H1 (cell line): ENCODE results near the gene SERPINH1.

Experiments used
- ASH2L ChIP-seq: fragments of 200-600, 300-600 bp; sonication (generic); IDR thresholded peaks from one replicate; pipeline ENCODE4 v1.7.1; 2017; ENCODE audit warnings: low read length
- CHD1 ChIP-seq: IDR thresholded peaks from 2 replicates; pipeline ENCODE4 v1.6.1; 2012; ENCODE audit warnings: low read depth, low read length, improper control_type of control experiment
- EGR1 ChIP-seq: IDR thresholded peaks from 2 replicates; pipeline ENCODE4 v1.6.1; 2011; ENCODE audit warnings: low read depth, low read length, borderline replicate concordance
- EP300 ChIP-seq, 2 experiments: IDR thresholded peaks; 1 replicate in 1 of 2; 2 replicates in 1 of 2; pipeline ENCODE4 v1.6.1; 2011 to 2012; ENCODE audit warnings: low read depth in 2 of 2, low read length in 2 of 2, mild to moderate bottlenecking in 2 of 2, borderline replicate concordance in 1 of 2, inconsistent platforms in 1 of 2, moderate library complexity in 1 of 2
- POLR2A ChIP-seq, 2 experiments: IDR thresholded peaks; 1 replicate in 1 of 2; 2 replicates in 1 of 2; pipeline ENCODE4 v1.6.1; 2011; ENCODE audit warnings: low read depth in 2 of 2, low read length in 2 of 2, mild to moderate bottlenecking in 2 of 2; ENCODE audit errors: control extremely low read depth in 1 of 2
- RFX5 ChIP-seq: IDR thresholded peaks from 2 replicates; pipeline ENCODE4 v1.6.1; 2011; ENCODE audit warnings: low read depth, low read length, improper control_type of control experiment, borderline replicate concordance
- SP1 ChIP-seq: IDR thresholded peaks from 2 replicates; pipeline ENCODE4 v1.6.1; 2011; ENCODE audit warnings: low read depth, low read length
- TAF1 ChIP-seq: IDR thresholded peaks from 2 replicates; pipeline ENCODE4 v1.6.1; 2011; ENCODE audit warnings: mild to moderate bottlenecking, low read depth, low read length
- TEAD4 ChIP-seq: IDR thresholded peaks from 2 replicates; pipeline ENCODE4 v1.6.1; 2012; ENCODE audit warnings: low read depth, low read length, inconsistent platforms, mixed read lengths
- TF ChIP-seq, protein P1 (sequence below), 3 experiments: IDR thresholded peaks; 1 replicate in 2 of 3; 2 replicates in 1 of 3; pipeline versions ENCODE4 v1.5.1 to v1.6.1; 2011; ENCODE audit warnings: low read length in 3 of 3, mild to moderate bottlenecking in 3 of 3, inconsistent platforms in 2 of 3, low read depth in 1 of 3, moderate library complexity in 1 of 3; ENCODE audit not compliant: insufficient read depth in 1 of 3; ENCODE audit errors: control extremely low read depth in 1 of 3
- TF ChIP-seq, protein P2 (sequence below): IDR thresholded peaks from 2 replicates; pipeline ENCODE4 v1.6.1; 2012; ENCODE audit warnings: inconsistent platforms

DNA sequence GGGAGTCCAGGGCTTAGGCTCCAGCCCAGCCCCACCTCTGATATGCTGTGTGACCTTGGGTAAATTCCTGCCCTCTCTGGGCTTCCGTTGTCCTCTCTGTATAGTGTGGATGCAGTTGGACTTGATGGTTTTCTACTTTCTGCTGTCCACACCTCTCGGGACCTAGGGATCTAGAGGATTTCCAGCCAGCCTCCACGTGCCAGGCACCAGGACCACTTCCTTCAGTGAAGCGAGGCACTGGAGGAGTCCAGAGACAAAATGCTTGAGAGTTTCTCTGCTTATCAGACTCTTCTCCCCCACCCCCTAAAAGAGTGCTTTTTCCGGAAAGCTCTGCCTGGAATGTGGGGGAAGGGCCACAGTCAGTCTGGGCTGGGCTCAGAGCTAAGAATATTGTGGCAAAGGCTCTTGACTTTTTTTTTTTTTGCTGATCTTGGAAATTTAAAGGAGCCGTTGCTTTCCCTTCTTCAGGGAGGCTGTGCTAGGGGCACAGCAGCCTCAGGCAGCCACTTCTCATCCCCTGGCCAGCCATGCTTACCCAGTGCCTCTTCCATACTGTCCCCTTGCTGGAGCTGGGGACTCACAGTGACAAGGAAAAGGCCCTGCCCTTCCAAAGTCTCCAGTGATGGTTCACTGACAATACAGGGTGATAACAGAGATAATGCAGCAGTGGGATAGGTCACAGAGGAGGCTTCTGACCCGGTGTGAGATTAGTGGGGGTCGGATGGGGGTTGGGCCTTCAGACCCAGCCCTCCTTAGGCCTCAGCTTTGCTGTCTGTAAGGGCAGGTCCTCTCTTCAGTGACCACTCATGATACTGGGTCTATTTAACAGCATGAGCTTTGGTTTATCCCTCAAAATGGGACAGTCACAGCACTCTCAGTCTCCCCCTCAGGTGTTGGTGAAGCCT, 2.9 kb upstream of the SERPINH1 start:
- TF ChIP-seq, protein P1, sequence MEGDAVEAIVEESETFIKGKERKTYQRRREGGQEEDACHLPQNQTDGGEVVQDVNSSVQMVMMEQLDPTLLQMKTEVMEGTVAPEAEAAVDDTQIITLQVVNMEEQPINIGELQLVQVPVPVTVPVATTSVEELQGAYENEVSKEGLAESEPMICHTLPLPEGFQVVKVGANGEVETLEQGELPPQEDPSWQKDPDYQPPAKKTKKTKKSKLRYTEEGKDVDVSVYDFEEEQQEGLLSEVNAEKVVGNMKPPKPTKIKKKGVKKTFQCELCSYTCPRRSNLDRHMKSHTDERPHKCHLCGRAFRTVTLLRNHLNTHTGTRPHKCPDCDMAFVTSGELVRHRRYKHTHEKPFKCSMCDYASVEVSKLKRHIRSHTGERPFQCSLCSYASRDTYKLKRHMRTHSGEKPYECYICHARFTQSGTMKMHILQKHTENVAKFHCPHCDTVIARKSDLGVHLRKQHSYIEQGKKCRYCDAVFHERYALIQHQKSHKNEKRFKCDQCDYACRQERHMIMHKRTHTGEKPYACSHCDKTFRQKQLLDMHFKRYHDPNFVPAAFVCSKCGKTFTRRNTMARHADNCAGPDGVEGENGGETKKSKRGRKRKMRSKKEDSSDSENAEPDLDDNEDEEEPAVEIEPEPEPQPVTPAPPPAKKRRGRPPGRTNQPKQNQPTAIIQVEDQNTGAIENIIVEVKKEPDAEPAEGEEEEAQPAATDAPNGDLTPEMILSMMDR (IDR thresholded peaks at IDR 0.05; ENCODE audit: control extremely low read depth in 1 of 3, insufficient read depth in 1 of 3, low read depth in 1 of 3, low read length in 3 of 3) = no peak
- no peak for TF ChIP-seq POLR2A (IDR thresholded peaks at IDR 0.05; ENCODE audit: control extremely low read depth in 1 of 2, low read depth in 2 of 2, low read length in 2 of 2)
- no peak for TF ChIP-seq RFX5
- TF ChIP-seq SP1 = 0 out of 2 replicates have a peak, but pooled peaks have one; percentile 48
- peak; percentile 84; the same call in 1 of the 2 replicates for TF ChIP-seq TEAD4
- TF ChIP-seq, protein P2, sequence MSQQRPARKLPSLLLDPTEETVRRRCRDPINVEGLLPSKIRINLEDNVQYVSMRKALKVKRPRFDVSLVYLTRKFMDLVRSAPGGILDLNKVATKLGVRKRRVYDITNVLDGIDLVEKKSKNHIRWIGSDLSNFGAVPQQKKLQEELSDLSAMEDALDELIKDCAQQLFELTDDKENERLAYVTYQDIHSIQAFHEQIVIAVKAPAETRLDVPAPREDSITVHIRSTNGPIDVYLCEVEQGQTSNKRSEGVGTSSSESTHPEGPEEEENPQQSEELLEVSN = peak; percentile 55; the same call in 1 of the 2 replicates
- no peak for TF ChIP-seq CHD1
- TF ChIP-seq ASH2L = no peak
- no peak for TF ChIP-seq EGR1
- no peak for TF ChIP-seq EP300 (IDR thresholded peaks at IDR 0.05; ENCODE audit: borderline replicate concordance in 1 of 2, low read depth in 2 of 2, low read length in 2 of 2)
- 0 out of 2 replicates have a peak, but pooled peaks have one; percentile 41 for TF ChIP-seq TAF1
